OCI-LY3 (cell line): ENCODE data around the gene EIF4H.

Source experiments
- CTCF ChIP-seq: fragments of 200-600, 300-600 bp; sonication (generic); IDR thresholded peaks from 2 replicates; pipeline ENCODE4 v1.5.1; 2014; ENCODE audit warnings: antibody characterized with exemption, low read length, low read depth
- EZH2phosphoT487 ChIP-seq: fragments of 200-600 bp; shearing (Covaris generic); IDR thresholded peaks from 2 replicates; pipeline ENCODE4 v1.6.1; 2018; ENCODE audit warnings: antibody characterized with exemption, mixed run types, low read depth

- no peak for TF ChIP-seq CTCF
- TF ChIP-seq EZH2phosphoT487, result no peak
These were observed 59.6 kb downstream of the EIF4H start for GRCh38 chr7:74233655-74234285.
